GM12892 (cell line): ENCODE data around the gene PAH.

Experiments used
- POLR2AphosphoS5 ChIP-seq: IDR thresholded peaks from 2 replicates; pipeline ENCODE4 v1.6.1; 2011; ENCODE audit warnings: low read depth, low read length, control low read depth
- TAF1 ChIP-seq: IDR thresholded peaks from 2 replicates; pipeline ENCODE4 v1.6.1; 2011; ENCODE audit warnings: low read depth, mild to moderate bottlenecking, control low read depth, low read length, borderline replicate concordance

DNA sequence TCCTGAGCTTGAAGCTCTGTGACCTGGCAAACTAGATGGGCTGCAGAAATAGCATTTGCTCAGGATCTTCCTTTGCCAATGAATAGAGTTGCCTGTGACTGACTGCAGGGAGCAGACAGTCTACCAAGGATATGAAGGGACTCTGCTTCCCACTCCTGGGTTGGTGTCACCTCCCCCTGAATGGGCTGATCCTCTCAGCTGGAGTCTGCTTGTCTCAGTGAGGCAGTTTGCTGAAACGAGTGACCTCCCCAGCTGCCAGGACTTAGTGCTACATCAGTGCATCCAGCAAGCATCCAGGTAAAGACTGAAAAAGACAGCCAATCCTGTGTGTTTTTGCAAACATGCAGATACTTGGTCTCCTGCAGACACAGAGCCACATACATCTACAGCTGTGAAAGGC, 28.5 kb downstream of the PAH start:
- TF ChIP-seq TAF1 (no peak), POLR2AphosphoS5 (no peak)
